ENCODE data around the gene EMX1. TPM values are rescaled to one million over a fixed set of nuclear protein-coding genes. Genes with fewer than 3 reads are reported as not detected.

The EMX1 gene
- total and polyA plus RNA-seq, 2 of the 13 experiments (the other 11 are each of a cell fraction or from before 2014, with no cell fraction given), result 0.62 to 4.9 TPM

GRCh38 chr2:72917877-72918553 lies 696 bp downstream of the EMX1 start (continued):
- TF ChIP-seq HCFC1 (IDR thresholded peaks at IDR 0.05; ENCODE audit: low read depth, low read length) (no peak), TRIM24 (CRISPR knock-in tag; IDR thresholded peaks at IDR 0.05) (no peak), ZNF343 (CRISPR knock-in tag; IDR thresholded peaks at IDR 0.05) (no peak), NFATC3 (CRISPR knock-in tag; IDR thresholded peaks at IDR 0.05) (no peak), ZNF484 (CRISPR knock-in tag; IDR thresholded peaks at IDR 0.05; ENCODE audit: borderline replicate concordance, low read depth) (no peak), THAP11 (CRISPR knock-in tag; IDR thresholded peaks at IDR 0.05) (no peak), HNF4G (IDR thresholded peaks at IDR 0.05; ENCODE audit: borderline replicate concordance, low read depth, low read length) (no peak), HNF4G (CRISPR knock-in tag; IDR thresholded peaks at IDR 0.05; ENCODE audit: borderline replicate concordance, low read depth) (no peak; the same call in 1 of the 2 replicates), HMG20B (CRISPR knock-in tag; conservative IDR thresholded peaks at IDR 0.05) (no peak), CERS6 (CRISPR knock-in tag; IDR thresholded peaks at IDR 0.05) (no peak), BRF2 (CRISPR knock-in tag; IDR thresholded peaks at IDR 0.05) (no peak), E2F1 (CRISPR knock-in tag; IDR thresholded peaks at IDR 0.05) (no peak), CEBPG (CRISPR knock-in tag; IDR thresholded peaks at IDR 0.05) (no peak), ZNF615 (CRISPR knock-in tag; IDR thresholded peaks at IDR 0.05; ENCODE audit: borderline replicate concordance) (no peak), GMEB2 (CRISPR knock-in tag; IDR thresholded peaks at IDR 0.05; ENCODE audit: low read depth) (no peak), ZNF431 (CRISPR knock-in tag; IDR thresholded peaks at IDR 0.05; ENCODE audit: borderline replicate concordance, low read depth) (no peak), FOXK2 (IDR thresholded peaks at IDR 0.05) (no peak), RBM39 (IDR thresholded peaks at IDR 0.05; ENCODE audit: low read depth, low read length, poor library complexity, severe bottlenecking) (no peak), ARNT2 (CRISPR knock-in tag; IDR thresholded peaks at IDR 0.05; ENCODE audit: low read depth) (0 out of 2 replicates have a peak, but pooled peaks have one; percentile 21), NBN (conservative IDR thresholded peaks at IDR 0.05) (no peak), DZIP1 (CRISPR knock-in tag; IDR thresholded peaks at IDR 0.05) (no peak)

Data from HepG2 (cell line).